Limb (tissue), 2 donors: ENCODE results near the gene CTSV.
"Not testable (repeated sequence)": the region's sequence is repeated elsewhere in the genome, so short reads cannot be mapped to it uniquely, and the experiment has no call there.

Source experiments
- DNase-seq, 2 donors: peaks; one replicate each; pipeline ENCODE4 v3.0.0-alpha.2; 2016; ENCODE audit errors: extremely low spot score in 2 of 2

The CTSV gene

DNA sequence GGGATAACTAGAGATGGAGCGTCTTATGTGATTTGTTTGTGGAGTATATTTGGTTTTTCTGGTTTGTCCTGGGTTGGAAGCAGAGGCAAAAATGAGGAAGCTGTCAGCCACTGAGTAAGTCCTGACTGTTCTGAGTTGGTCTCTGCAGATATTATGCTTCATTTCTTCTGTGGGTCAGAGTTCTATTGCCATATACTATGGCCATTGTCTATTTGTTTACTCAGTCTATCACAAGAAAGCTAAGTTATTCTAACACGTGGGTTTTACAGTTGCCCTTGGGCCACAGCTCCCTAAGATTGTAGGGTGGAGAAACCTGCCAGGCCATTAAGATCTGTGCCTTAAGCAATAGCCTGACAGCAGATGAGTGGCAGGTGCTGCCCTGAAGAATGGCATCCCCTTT, 3.0 kb upstream of the CTSV start:
- no peak for DNase-seq

GRCh38 chr9:97039514-97039860, 545 bp upstream of the CTSV start:
- no peak for DNase-seq

DNA sequence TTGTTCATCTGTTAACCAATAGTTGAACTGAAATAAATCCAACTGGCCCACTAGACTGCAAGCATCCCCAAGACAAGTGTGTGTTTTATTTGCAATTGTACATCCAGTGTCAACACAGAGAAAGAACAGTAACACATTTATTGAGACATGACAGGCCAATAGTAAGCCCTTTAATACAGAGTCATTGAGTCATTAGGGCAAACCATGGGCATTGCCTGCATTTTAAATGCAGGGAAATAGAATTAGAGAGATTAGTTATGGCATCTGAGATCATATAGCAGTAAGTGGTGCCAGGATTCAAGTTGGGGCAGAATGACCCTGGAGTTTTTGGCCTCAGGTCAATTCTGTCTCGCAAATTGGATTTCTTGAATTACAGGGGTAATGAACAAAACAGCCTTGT, 15.4 kb downstream of the CTSV start:
- not testable (repeated sequence) for DNase-seq

- DNase-seq: peak; percentile 79 to 81
Observed at GRCh38 chr9:97013151-97014132, 25.5 kb downstream of the CTSV start.

DNA sequence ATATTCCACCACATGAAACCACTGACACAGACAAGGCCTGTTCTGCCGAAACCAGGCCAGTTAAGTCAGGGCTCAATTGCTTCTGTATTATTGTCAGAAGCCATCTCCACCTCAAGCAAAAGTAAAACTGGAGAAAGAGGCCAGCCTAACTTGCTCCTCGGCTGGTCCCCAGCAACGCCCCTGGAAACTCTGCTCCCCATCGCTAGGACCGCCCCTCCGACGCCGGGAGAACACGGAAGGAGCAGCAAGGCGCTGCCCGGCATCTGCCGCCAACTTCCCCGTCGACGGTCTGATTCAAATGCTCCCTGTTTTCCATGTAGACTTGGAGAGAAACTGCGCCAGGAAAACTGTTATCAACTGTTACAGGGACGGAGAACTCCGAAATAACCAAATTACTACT, 26.3 kb downstream of the CTSV start:
- peak in 1 of 2 donors; percentile 26 for DNase-seq

GRCh38 chr9:97002195-97002594, 36.7 kb downstream of the CTSV start:
- not testable (repeated sequence) for DNase-seq

GRCh38 chr9:97001338-97001737, 37.6 kb downstream of the CTSV start:
- not testable (repeated sequence) for DNase-seq

- not testable (repeated sequence) for DNase-seq
Observed at GRCh38 chr9:97000139-97000787, 38.7 kb downstream of the CTSV start.

DNA sequence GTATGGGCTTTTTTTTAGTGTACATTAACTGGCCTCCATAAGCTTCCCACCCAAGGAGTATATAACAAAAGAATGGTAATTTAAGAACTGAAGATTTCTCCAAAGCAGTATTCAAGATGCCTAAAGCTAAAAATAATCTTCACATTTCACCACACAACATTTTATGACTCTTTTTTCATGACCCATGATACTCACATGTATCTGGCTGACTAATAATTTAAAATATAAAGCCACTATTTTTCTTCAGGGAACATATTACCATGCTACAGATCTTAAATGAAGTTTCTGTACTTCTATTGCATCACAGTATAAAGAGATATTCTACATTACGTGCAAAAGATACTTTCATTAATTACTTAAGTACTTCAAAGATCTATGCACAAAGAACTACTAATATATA, 39.2 kb downstream of the CTSV start:
- not testable (repeated sequence) for DNase-seq

- not testable (repeated sequence) for DNase-seq
Observed at GRCh38 chr9:96997009-96997701, 41.8 kb downstream of the CTSV start.

- not testable (repeated sequence) for DNase-seq
Observed at GRCh38 chr9:96994531-96995016, 44.4 kb downstream of the CTSV start.

DNA sequence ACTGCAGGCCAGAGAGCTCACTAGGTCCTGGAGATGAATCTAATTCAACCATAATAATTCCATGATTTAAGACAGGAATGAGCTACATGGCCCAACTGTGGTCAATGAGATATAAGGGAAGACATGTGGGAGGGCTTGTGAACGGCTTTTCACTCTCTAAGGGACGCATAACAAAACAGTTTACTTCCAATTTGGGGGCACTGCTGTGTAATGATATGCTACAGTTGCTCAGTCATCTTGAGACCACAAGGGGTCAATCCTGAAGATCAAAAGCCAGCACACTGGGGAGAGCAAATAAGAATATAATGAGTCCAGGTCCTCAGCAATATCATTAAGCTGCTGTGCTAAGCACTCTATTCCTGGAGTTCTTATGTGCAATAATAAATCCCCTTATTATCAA, 46.6 kb downstream of the CTSV start:
- DNase-seq: not testable (repeated sequence)

DNA sequence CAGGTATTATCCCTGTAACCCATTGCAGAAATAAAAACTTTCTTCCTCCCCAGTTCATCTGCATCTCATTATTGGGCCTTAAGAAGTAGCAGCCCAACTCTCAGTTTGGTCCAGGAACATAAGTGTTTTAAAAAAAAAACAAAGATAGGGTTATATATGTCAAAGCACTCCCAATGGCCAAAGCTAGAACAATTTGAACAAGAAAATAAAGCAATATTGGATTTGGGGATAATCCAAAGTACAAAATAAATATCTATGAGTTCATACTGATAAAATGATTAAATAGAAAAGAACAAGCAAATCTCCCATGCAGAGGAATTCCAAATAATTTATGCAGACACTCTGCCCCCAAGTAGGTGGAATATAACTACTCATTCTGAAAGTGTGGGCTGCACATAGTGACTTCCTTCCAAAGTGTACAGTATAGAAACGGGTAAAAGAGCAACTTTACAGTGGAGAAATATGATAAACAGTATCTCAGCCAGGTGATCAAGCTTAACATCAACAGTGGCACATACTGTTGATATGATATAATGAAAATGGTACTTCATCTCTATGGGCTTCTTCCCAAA, 49.1 kb downstream of the CTSV start:
- not testable (repeated sequence) for DNase-seq

- DNase-seq: not testable (repeated sequence)
Observed at GRCh38 chr9:96984887-96985286, 54.1 kb downstream of the CTSV start.

- DNase-seq: not testable (repeated sequence)
Observed at GRCh38 chr9:96984139-96984538, 54.8 kb downstream of the CTSV start.

DNA sequence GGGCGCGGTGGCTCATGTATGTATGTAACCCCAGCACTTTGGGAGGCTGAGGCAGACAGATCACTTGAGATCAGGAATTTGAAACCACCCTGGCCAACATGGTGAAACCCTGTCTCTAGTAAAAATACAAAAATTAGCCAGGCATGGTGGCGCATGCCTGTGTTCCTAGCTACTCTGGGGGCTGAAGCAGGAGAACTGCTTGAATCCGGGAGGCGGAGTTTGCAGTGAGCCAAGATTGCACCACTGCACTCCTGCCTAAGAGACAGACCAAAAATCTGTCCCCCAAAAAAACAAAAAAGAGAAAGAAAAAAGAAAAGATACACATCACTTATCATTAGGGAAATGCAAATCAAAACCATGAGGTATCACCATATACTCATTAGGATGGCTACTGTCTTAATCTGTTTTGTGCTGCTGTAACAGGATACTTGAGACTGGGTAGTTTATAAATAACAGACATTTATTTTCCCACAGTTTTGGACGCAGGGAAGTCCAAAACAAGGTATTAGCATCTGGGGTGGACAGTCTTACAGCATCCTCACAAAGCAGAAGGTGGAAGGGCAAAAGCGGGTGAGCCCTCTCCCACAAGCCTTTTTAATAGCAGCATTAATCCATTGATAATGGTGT, 55.3 kb downstream of the CTSV start:
- DNase-seq: not testable (repeated sequence)
